ENCODE results near the gene TRIP12. TPM values are rescaled to one million over a fixed set of nuclear protein-coding genes. Genes with fewer than 3 reads are reported as not detected.

The TRIP12 gene
- polyA plus RNA-seq, 1 donor from 2014 or later, result 57.2 TPM

DNA sequence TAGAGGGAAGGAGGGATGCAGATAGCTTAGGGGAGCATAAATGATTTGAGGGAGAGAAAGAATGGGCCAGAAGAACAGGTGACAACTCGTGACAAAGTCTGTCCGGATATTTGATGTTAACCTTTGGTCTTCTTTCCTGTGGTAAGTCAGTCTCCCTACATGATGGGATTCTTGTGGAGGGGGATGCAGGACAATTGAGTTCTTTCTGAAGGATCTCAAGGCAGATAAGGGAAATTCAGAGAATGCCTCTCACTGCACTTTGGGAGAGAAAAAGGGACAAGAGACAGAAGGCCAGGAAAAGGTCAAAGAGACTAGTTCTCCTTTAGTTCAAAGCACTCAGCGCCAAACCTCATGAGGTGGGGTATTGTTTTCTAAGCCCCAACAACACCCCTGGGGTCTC, 34.7 kb upstream of the TRIP12 start:
- H3K79me2 ChIP-seq (replicated peaks; ENCODE audit: insufficient read depth, low read length), result no peaks in the 10 kb centered on the region
- no peaks in the 10 kb centered on the region for H3K36me3 ChIP-seq (ENCODE audit: insufficient read depth, low read length)
- H2AFZ ChIP-seq (ENCODE audit: low read depth, low read length), result no peak overlapping the region
- H3K9ac ChIP-seq (ENCODE audit: low read length), result no peak overlapping the region
- no peaks in the 10 kb centered on the region for H4K20me1 ChIP-seq (ENCODE audit: insufficient read depth)
- H3K27me3 ChIP-seq (ENCODE audit: insufficient read depth, low read depth, low read length), result no peaks in the 10 kb centered on the region
- H3K9me2 ChIP-seq (ENCODE audit: insufficient read depth, low read length), result no peaks in the 10 kb centered on the region
- H3F3A ChIP-seq (ENCODE audit: insufficient read depth, low read length, poor library complexity, severe bottlenecking), result no peaks in the 10 kb centered on the region
- no peak overlapping the region for H3K4me2 ChIP-seq (ENCODE audit: low read length)
- no peak for TF ChIP-seq TAF1 (IDR thresholded peaks at IDR 0.05; ENCODE audit: low read depth)
- TF ChIP-seq EZH2 (IDR thresholded peaks at IDR 0.05; ENCODE audit: borderline replicate concordance, insufficient read depth, low read length, poor library complexity, severe bottlenecking), result no peak
- H3K27ac ChIP-seq (ENCODE audit: low read length), result no peak overlapping the region
- no peak overlapping the region for H3K4me3 ChIP-seq (ENCODE audit: low read length)
- no peaks in the 10 kb centered on the region for H3K9me3 ChIP-seq (ENCODE audit: low read length)

DNA sequence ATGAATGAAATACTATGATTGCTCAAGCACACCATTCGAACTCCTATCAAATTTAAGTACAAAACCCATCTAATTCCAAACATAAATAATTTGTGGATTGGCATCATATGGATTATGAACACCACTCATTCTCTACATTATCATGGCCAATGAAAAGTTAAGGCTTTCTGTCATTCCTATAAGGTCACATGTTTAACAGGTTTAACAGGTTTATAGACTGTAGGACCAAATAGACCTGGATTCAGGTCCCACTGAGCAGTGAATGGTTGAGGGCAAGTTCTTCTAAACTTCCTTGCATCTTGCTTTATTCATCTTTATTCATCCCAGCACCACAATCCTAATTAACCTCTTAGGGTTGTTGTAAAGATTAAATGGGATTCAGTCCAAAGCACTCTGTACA, 33.9 kb upstream of the TRIP12 start:
- Histone ChIP-seq H3K9me2 (ENCODE audit: insufficient read depth, low read length) (no peaks in the 10 kb centered on the region), H3K27me3 (ENCODE audit: insufficient read depth, low read depth, low read length) (no peaks in the 10 kb centered on the region), H2AFZ (ENCODE audit: low read depth, low read length) (no peak overlapping the region), H3K4me3 (ENCODE audit: low read length) (no peak overlapping the region), H3F3A (ENCODE audit: insufficient read depth, low read length, poor library complexity, severe bottlenecking) (no peaks in the 10 kb centered on the region), H3K9me3 (ENCODE audit: low read length) (no peaks in the 10 kb centered on the region), H3K9ac (ENCODE audit: low read length) (no peak overlapping the region), H3K79me2 (replicated peaks; ENCODE audit: insufficient read depth, low read length) (no peaks in the 10 kb centered on the region), H4K20me1 (ENCODE audit: insufficient read depth) (no peaks in the 10 kb centered on the region), H3K36me3 (ENCODE audit: insufficient read depth, low read length) (no peaks in the 10 kb centered on the region), H3K27ac (ENCODE audit: low read length) (no peak overlapping the region), H3K4me2 (ENCODE audit: low read length) (no peak overlapping the region)
- no peak for TF ChIP-seq MXI1 (conservative IDR thresholded peaks at IDR 0.05; ENCODE audit: poor library complexity, severe bottlenecking)
- TF ChIP-seq EP300 (conservative IDR thresholded peaks at IDR 0.05; ENCODE audit: poor library complexity, severe bottlenecking), result no peak
- TF ChIP-seq RAD21 (conservative IDR thresholded peaks at IDR 0.05), result no peak
- no peak for TF ChIP-seq POLR2AphosphoS5 (IDR thresholded peaks at IDR 0.05)
- no peak for TF ChIP-seq EZH2 (IDR thresholded peaks at IDR 0.05; ENCODE audit: borderline replicate concordance, insufficient read depth, low read length, poor library complexity, severe bottlenecking)
- TF ChIP-seq, protein P1, sequence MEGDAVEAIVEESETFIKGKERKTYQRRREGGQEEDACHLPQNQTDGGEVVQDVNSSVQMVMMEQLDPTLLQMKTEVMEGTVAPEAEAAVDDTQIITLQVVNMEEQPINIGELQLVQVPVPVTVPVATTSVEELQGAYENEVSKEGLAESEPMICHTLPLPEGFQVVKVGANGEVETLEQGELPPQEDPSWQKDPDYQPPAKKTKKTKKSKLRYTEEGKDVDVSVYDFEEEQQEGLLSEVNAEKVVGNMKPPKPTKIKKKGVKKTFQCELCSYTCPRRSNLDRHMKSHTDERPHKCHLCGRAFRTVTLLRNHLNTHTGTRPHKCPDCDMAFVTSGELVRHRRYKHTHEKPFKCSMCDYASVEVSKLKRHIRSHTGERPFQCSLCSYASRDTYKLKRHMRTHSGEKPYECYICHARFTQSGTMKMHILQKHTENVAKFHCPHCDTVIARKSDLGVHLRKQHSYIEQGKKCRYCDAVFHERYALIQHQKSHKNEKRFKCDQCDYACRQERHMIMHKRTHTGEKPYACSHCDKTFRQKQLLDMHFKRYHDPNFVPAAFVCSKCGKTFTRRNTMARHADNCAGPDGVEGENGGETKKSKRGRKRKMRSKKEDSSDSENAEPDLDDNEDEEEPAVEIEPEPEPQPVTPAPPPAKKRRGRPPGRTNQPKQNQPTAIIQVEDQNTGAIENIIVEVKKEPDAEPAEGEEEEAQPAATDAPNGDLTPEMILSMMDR (IDR thresholded peaks at IDR 0.05; ENCODE audit: poor library complexity, severe bottlenecking), result no peak
- no peak for TF ChIP-seq SMC3 (conservative IDR thresholded peaks at IDR 0.05; ENCODE audit: poor library complexity)
- TF ChIP-seq, protein P2, sequence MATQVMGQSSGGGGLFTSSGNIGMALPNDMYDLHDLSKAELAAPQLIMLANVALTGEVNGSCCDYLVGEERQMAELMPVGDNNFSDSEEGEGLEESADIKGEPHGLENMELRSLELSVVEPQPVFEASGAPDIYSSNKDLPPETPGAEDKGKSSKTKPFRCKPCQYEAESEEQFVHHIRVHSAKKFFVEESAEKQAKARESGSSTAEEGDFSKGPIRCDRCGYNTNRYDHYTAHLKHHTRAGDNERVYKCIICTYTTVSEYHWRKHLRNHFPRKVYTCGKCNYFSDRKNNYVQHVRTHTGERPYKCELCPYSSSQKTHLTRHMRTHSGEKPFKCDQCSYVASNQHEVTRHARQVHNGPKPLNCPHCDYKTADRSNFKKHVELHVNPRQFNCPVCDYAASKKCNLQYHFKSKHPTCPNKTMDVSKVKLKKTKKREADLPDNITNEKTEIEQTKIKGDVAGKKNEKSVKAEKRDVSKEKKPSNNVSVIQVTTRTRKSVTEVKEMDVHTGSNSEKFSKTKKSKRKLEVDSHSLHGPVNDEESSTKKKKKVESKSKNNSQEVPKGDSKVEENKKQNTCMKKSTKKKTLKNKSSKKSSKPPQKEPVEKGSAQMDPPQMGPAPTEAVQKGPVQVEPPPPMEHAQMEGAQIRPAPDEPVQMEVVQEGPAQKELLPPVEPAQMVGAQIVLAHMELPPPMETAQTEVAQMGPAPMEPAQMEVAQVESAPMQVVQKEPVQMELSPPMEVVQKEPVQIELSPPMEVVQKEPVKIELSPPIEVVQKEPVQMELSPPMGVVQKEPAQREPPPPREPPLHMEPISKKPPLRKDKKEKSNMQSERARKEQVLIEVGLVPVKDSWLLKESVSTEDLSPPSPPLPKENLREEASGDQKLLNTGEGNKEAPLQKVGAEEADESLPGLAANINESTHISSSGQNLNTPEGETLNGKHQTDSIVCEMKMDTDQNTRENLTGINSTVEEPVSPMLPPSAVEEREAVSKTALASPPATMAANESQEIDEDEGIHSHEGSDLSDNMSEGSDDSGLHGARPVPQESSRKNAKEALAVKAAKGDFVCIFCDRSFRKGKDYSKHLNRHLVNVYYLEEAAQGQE (IDR thresholded peaks at IDR 0.05; ENCODE audit: borderline replicate concordance), result no peak
- TF ChIP-seq TAF1 (IDR thresholded peaks at IDR 0.05; ENCODE audit: low read depth), result no peak

Measured in neural cell (in vitro differentiated cells).